Measurements from ENCODE around the gene NSFL1C.

The NSFL1C gene

DNA sequence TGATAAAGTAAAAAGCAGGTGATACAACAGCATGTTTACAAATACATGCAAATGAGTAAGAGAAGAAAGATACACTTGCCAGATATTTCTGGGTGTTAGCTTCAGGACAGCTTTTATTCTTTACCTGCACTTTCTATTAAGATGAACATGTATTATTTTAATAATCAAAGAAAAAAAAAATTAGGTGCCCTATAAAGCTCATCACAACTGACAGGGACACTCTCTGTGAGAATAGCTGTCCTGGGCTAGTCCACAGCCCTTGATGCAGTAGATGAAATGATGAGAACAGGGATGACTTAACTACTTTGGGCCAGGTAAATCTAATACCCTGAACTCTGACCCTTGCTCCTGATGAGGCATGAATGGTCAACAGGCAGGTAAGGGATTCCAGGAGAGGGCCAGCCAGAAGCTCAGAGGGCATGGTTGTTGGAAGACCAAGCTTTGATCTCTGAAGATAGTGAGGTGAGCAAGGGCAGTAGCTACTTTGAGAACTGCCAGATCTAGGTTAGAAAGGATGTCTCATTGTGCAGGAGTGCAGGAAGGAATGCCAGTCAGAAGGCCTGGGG lies 15.6 kb downstream of the NSFL1C start:
- no peaks in the 10 kb centered on the region for H3K9me2 ChIP-seq (replicated peaks; ENCODE audit: control insufficient read depth, low read length)
- no peak overlapping the region for H3K4me3 ChIP-seq (ENCODE audit: low read length)
- no peak overlapping the region for H3K4me2 ChIP-seq (ENCODE audit: low read length)
- H3K27me3 ChIP-seq (ENCODE audit: control insufficient read depth, low read length) = no peaks in the 10 kb centered on the region
- no peaks in the 10 kb centered on the region for H4K20me1 ChIP-seq (ENCODE audit: control insufficient read depth, insufficient read depth, low read depth, low read length)
- no peak overlapping the region for H3K27ac ChIP-seq (ENCODE audit: low read depth, low read length)
- no peaks in the 10 kb centered on the region for H3K9me3 ChIP-seq (ENCODE audit: control insufficient read depth, insufficient read depth, low read length)
- peaks cover 100% of the 10 kb centered on the region for H3K36me3 ChIP-seq (ENCODE audit: control insufficient read depth, low read length)
- H3F3A ChIP-seq (ENCODE audit: control insufficient read depth, insufficient read depth) = no peaks in the 10 kb centered on the region
- no peak for TF ChIP-seq EZH2phosphoT487 (IDR thresholded peaks at IDR 0.05; ENCODE audit: borderline replicate concordance, low read length)
- no peak for TF ChIP-seq CTCF (IDR thresholded peaks at IDR 0.05; ENCODE audit: low read depth, low read length, poor library complexity, severe bottlenecking)
- H3K79me2 ChIP-seq (ENCODE audit: control insufficient read depth, low read length) = no peaks in the 10 kb centered on the region
- H3K4me1 ChIP-seq (ENCODE audit: control insufficient read depth, low read length) = no peaks in the 10 kb centered on the region

- Histone ChIP-seq H3K27me3 (ENCODE audit: control insufficient read depth, low read length) (no peaks in the 10 kb centered on the region), H3K4me1 (ENCODE audit: control insufficient read depth, low read length) (no peaks in the 10 kb centered on the region), H3K36me3 (ENCODE audit: control insufficient read depth, low read length) (peaks cover 100% of the 10 kb centered on the region), H3K9me2 (replicated peaks; ENCODE audit: control insufficient read depth, low read length) (no peaks in the 10 kb centered on the region), H3K27ac (ENCODE audit: low read depth, low read length) (no peak overlapping the region), H3K4me2 (ENCODE audit: low read length) (no peak overlapping the region), H3F3A (ENCODE audit: control insufficient read depth, insufficient read depth) (no peaks in the 10 kb centered on the region), H3K79me2 (ENCODE audit: control insufficient read depth, low read length) (no peaks in the 10 kb centered on the region), H4K20me1 (ENCODE audit: control insufficient read depth, insufficient read depth, low read depth, low read length) (no peaks in the 10 kb centered on the region), H3K4me3 (ENCODE audit: low read length) (no peak overlapping the region), H3K9me3 (ENCODE audit: control insufficient read depth, insufficient read depth, low read length) (no peaks in the 10 kb centered on the region)
- TF ChIP-seq EZH2phosphoT487 (IDR thresholded peaks at IDR 0.05; ENCODE audit: borderline replicate concordance, low read length) = no peak
- no peak for TF ChIP-seq CTCF (IDR thresholded peaks at IDR 0.05; ENCODE audit: low read depth, low read length, poor library complexity, severe bottlenecking)
These were observed 17.3 kb downstream of the NSFL1C start for GRCh38 chr20:1449370-1449769.

- Histone ChIP-seq H3K79me2 (ENCODE audit: control insufficient read depth, low read length) (no peaks in the 10 kb centered on the region), H4K20me1 (ENCODE audit: control insufficient read depth, insufficient read depth, low read depth, low read length) (no peaks in the 10 kb centered on the region), H3K27me3 (ENCODE audit: control insufficient read depth, low read length) (no peaks in the 10 kb centered on the region), H3K4me3 (ENCODE audit: low read length) (no peak overlapping the region), H3K9me2 (replicated peaks; ENCODE audit: control insufficient read depth, low read length) (no peaks in the 10 kb centered on the region), H3K9me3 (ENCODE audit: control insufficient read depth, insufficient read depth, low read length) (no peaks in the 10 kb centered on the region), H3K27ac (ENCODE audit: low read depth, low read length) (no peak overlapping the region), H3F3A (ENCODE audit: control insufficient read depth, insufficient read depth) (no peaks in the 10 kb centered on the region), H3K36me3 (ENCODE audit: control insufficient read depth, low read length) (peaks cover 98% of the 10 kb centered on the region), H3K4me1 (ENCODE audit: control insufficient read depth, low read length) (no peaks in the 10 kb centered on the region), H3K4me2 (ENCODE audit: low read length) (no peak overlapping the region)
- TF ChIP-seq EZH2phosphoT487 (IDR thresholded peaks at IDR 0.05; ENCODE audit: borderline replicate concordance, low read length) = no peak
These were observed 18.5 kb downstream of the NSFL1C start for GRCh38 chr20:1448081-1448620.

DNA sequence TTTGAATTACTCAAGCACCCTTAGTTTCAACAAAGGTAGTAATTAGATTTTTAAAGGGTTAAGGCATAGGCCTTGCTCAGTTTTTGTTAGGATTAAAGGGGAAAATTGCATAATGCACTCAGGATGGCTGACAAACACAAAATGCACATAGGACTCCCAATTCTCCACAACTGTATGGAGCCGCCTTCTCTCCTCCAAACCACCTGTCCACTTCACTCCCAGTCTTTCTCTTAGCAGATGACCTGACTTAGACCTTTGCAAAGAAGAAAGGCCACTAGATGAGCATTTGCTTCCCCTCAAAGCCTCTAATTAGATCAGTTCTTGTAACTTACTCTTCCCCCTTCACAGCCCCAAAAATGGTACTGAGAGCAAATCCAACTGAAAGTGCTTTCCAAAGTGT lies 20.1 kb downstream of the NSFL1C start:
- Histone ChIP-seq H4K20me1 (ENCODE audit: control insufficient read depth, insufficient read depth, low read depth, low read length) (no peaks in the 10 kb centered on the region), H3K79me2 (ENCODE audit: control insufficient read depth, low read length) (no peaks in the 10 kb centered on the region)

More for the DNA sequence above, 20.1 kb downstream of the NSFL1C start:
- Histone ChIP-seq H3K27me3 (ENCODE audit: control insufficient read depth, low read length) (no peaks in the 10 kb centered on the region), H3K9me2 (replicated peaks; ENCODE audit: control insufficient read depth, low read length) (no peaks in the 10 kb centered on the region), H3K4me2 (ENCODE audit: low read length) (no peak overlapping the region), H3K4me1 (ENCODE audit: control insufficient read depth, low read length) (no peaks in the 10 kb centered on the region), H3K36me3 (ENCODE audit: control insufficient read depth, low read length) (peaks cover 93% of the 10 kb centered on the region), H3K9me3 (ENCODE audit: control insufficient read depth, insufficient read depth, low read length) (no peaks in the 10 kb centered on the region), H3K27ac (ENCODE audit: low read depth, low read length) (no peak overlapping the region), H3F3A (ENCODE audit: control insufficient read depth, insufficient read depth) (no peaks in the 10 kb centered on the region), H3K4me3 (ENCODE audit: low read length) (no peak overlapping the region)
- TF ChIP-seq CTCF (IDR thresholded peaks at IDR 0.05; ENCODE audit: low read depth, low read length, poor library complexity, severe bottlenecking) (no peak), EZH2phosphoT487 (IDR thresholded peaks at IDR 0.05; ENCODE audit: borderline replicate concordance, low read length) (no peak)

All from DOHH2 (cell line).